Measurements from ENCODE around the gene GYPC. TPM values are rescaled to one million over a fixed set of nuclear protein-coding genes. Genes with fewer than 3 reads are reported as not detected.

The GYPC gene
- total RNA-seq, 6 experiments from 2014 or later = 2.9 to 17.2 (median 8.1) TPM

DNA sequence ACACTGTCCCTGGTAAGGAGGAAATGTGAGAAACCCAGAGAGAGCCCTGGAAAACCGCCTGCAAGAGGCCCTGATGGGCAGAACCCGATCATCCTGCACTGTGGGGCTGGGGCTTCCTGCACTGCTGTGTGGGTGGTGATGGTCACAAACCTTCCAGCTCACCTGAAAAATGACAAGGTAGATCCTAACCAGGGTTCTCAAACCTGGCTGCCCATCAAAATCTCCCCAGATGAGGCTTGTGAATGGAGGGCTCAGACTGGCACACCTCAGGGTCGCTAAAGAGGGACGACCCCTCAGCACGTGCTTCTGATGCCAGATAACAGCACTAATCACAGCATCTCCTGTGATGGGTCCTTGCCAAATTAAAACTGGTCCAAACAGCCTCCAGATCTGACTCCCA lies 74.7 kb downstream of the GYPC start:
- intact Hi-C loops (cut with DNase I) = no loop called here
- Histone ChIP-seq H3K27ac (no peak overlapping the region), H3K27me3 (no peaks in the 10 kb centered on the region), H3K4me3 (no peak overlapping the region), H3K36me3 (no peaks in the 10 kb centered on the region), H3K4me1 (no peaks in the 10 kb centered on the region), H3K9me3 (no peaks in the 10 kb centered on the region)
- ATAC-seq (no peak), DNase-seq (no peak)
- WGBS (ENCODE audit: insufficient coverage, low coverage, low lambda C conversion rate, missing lambda C conversion rate) = 77% methylated on average over 5 of the region's 5 CpGs
- TF ChIP-seq POLR2A (IDR thresholded peaks at IDR 0.05) = no peak
- TF ChIP-seq, protein P1, sequence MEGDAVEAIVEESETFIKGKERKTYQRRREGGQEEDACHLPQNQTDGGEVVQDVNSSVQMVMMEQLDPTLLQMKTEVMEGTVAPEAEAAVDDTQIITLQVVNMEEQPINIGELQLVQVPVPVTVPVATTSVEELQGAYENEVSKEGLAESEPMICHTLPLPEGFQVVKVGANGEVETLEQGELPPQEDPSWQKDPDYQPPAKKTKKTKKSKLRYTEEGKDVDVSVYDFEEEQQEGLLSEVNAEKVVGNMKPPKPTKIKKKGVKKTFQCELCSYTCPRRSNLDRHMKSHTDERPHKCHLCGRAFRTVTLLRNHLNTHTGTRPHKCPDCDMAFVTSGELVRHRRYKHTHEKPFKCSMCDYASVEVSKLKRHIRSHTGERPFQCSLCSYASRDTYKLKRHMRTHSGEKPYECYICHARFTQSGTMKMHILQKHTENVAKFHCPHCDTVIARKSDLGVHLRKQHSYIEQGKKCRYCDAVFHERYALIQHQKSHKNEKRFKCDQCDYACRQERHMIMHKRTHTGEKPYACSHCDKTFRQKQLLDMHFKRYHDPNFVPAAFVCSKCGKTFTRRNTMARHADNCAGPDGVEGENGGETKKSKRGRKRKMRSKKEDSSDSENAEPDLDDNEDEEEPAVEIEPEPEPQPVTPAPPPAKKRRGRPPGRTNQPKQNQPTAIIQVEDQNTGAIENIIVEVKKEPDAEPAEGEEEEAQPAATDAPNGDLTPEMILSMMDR (IDR thresholded peaks at IDR 0.05) = no peak

DNA sequence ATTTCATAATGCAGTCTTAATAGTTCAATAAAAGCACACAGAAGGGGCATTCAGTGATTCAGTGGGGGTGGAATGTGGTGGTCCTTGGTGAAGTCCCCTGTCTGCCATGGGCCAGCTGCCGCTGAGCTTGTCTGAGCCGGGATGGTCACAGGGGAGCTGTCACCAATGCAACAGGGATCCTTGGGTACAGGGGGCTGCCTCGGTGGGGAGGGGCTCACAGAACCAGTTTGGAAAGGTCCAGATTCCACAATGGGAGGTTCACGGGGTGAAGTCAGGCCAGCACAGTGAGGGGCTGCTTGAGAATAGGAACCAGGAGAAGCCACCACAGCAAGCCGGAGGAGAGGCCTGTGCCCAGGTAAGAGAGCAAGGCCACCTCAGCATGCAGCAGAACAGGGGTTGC lies 75.4 kb downstream of the GYPC start:
- no peaks in the 10 kb centered on the region for H3K36me3 ChIP-seq
- no peaks in the 10 kb centered on the region for H3K4me1 ChIP-seq
- H3K27me3 ChIP-seq = no peaks in the 10 kb centered on the region
- DNase-seq (no peak), ATAC-seq (no peak)
- TF ChIP-seq, protein P1 (IDR thresholded peaks at IDR 0.05) = no peak
- no peak for TF ChIP-seq POLR2A (IDR thresholded peaks at IDR 0.05)
- H3K4me3 ChIP-seq = no peak overlapping the region
- WGBS (ENCODE audit: insufficient coverage, low coverage, low lambda C conversion rate, missing lambda C conversion rate) = 90% methylated on average over 3 of the region's 5 CpGs
- no peak overlapping the region for H3K27ac ChIP-seq
- intact Hi-C loops (cut with DNase I) = no loop called here
- H3K9me3 ChIP-seq = no peaks in the 10 kb centered on the region

DNA sequence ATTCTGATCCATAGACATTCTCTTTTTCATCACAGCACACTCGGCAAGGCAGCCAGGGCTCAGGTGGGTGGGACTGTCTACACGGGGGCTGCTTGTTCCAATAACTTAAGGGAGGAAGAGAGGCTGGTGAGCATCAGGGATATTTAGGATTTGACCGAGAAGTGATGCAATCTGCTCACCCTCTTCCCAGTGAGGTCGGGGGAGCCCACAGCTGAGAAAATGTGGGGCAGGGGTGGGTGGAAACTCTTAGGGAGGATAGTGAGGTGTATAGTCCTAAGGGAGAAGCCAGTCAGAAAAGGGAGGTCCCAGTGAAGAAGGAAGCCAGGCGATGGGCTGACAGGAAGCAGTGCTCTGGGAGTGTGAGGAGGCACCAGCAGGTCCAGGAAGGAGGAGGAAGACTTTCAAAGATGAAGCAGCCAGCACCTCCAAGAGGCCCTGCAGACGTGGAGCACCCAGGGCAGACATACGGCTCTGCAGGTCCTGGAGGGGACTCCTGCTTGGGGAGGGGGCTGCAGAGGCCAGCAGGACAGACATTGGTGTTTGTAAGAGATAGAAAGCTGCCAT lies 76.8 kb downstream of the GYPC start:
- 47% methylated on average over 5 of the region's 7 CpGs for WGBS (ENCODE audit: insufficient coverage, low coverage, low lambda C conversion rate, missing lambda C conversion rate)
- Histone ChIP-seq H3K4me1 (no peaks in the 10 kb centered on the region), H3K27me3 (no peaks in the 10 kb centered on the region), H3K4me3 (no peak overlapping the region), H3K27ac (no peak overlapping the region), H3K36me3 (no peaks in the 10 kb centered on the region), H3K9me3 (no peaks in the 10 kb centered on the region)
- DNase-seq (no peak), ATAC-seq (no peak)
- no peak for TF ChIP-seq POLR2A (IDR thresholded peaks at IDR 0.05)
- TF ChIP-seq, protein P1 (IDR thresholded peaks at IDR 0.05) = no peak
- intact Hi-C loops (cut with DNase I) = no loop called here

DNA sequence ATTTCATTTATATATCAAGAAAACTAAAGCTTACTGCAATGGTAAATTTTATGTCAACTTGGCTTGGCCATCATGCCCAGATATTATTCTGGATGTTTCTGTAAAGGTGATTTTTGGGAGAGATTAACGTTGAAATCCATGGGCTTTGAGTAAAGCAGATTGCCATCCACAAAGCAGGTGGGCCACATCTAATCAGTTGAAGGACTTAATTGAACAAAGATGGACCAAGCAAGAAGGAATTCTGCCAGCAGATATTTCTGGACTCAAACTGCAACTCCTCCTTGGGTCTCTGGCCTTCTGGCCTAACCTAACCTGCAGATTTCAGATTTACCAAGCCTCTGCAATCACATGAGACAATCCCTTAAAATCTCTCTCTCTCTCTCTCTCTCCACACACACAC lies 77.8 kb downstream of the GYPC start:
- DNase-seq (no peak), ATAC-seq (no peak)
- no peak for TF ChIP-seq POLR2A (IDR thresholded peaks at IDR 0.05)
- TF ChIP-seq, protein P1 (IDR thresholded peaks at IDR 0.05) = no peak
- no peaks in the 10 kb centered on the region for H3K9me3 ChIP-seq
- no peaks in the 10 kb centered on the region for H3K27me3 ChIP-seq
- no peak overlapping the region for H3K4me3 ChIP-seq
- no peaks in the 10 kb centered on the region for H3K36me3 ChIP-seq
- H3K4me1 ChIP-seq = no peaks in the 10 kb centered on the region
- WGBS (ENCODE audit: insufficient coverage, low coverage, low lambda C conversion rate, missing lambda C conversion rate) = 40% methylated on average over 1 of the region's 1 CpG
- H3K27ac ChIP-seq = no peak overlapping the region
- intact Hi-C loops (cut with DNase I) = no loop called here
